HUES6 (cell line): ENCODE data around the gene MAP3K10.

ENCODE experiments used
- H3K27ac ChIP-seq: 2 replicates; pipeline ENCODE4 v1.7.0; 2013; ENCODE audit warnings: low read depth, mild to moderate bottlenecking, low read length, inconsistent platforms
- H3K27me3 ChIP-seq: 2 replicates; pipeline ENCODE4 v1.6.1; 2013; ENCODE audit warnings: low read length; ENCODE audit not compliant: control insufficient read depth, insufficient read depth
- H3K36me3 ChIP-seq: 2 replicates; pipeline ENCODE4 v1.6.1; 2013; ENCODE audit warnings: low read length; ENCODE audit not compliant: control insufficient read depth, insufficient read depth
- H3K4me1 ChIP-seq: 2 replicates; pipeline ENCODE4 v1.6.1; 2013; ENCODE audit warnings: low read length; ENCODE audit not compliant: control insufficient read depth, insufficient read depth
- H3K4me3 ChIP-seq: 2 replicates; pipeline ENCODE4 v1.5.1; 2013; ENCODE audit warnings: low read depth, low read length
- H3K9ac ChIP-seq: one replicate; pipeline ENCODE4 v1.6.1; 2013; ENCODE audit warnings: mild to moderate bottlenecking, low read length
- H3K9me3 ChIP-seq: 2 replicates; pipeline ENCODE4 v1.6.1; 2013; ENCODE audit warnings: low read depth, low read length; ENCODE audit not compliant: control insufficient read depth, insufficient read depth

MAP3K10 gene

GRCh38 chr19:40235238-40236025, 44.2 kb downstream of the MAP3K10 start:
- H3K4me1 ChIP-seq: peaks cover 23% of the 10 kb centered on the region
- no peaks in the 10 kb centered on the region for H3K27me3 ChIP-seq
- no peak overlapping the region for H3K4me3 ChIP-seq
- H3K36me3 ChIP-seq: peaks cover 55% of the 10 kb centered on the region
- no peak overlapping the region for H3K27ac ChIP-seq
- H3K9ac ChIP-seq: no peak overlapping the region
- no peaks in the 10 kb centered on the region for H3K9me3 ChIP-seq

GRCh38 chr19:40236026-40236355, 44.8 kb downstream of the MAP3K10 start:
- Histone ChIP-seq H3K27ac (no peak overlapping the region), H3K36me3 (peaks cover 61% of the 10 kb centered on the region)

GRCh38 chr19:40236366-40236765, 45.1 kb downstream of the MAP3K10 start:
- Histone ChIP-seq H3K9ac (no peak overlapping the region), H3K36me3 (peaks cover 65% of the 10 kb centered on the region), H3K4me3 (no peak overlapping the region), H3K27ac (no peak overlapping the region), H3K27me3 (no peaks in the 10 kb centered on the region), H3K4me1 (peaks cover 17% of the 10 kb centered on the region), H3K9me3 (no peaks in the 10 kb centered on the region)

More at GRCh38 chr19:40236026-40236355, 44.8 kb downstream of the MAP3K10 start:
- no peaks in the 10 kb centered on the region for H3K27me3 ChIP-seq
- no peak overlapping the region for H3K4me3 ChIP-seq
- peaks cover 21% of the 10 kb centered on the region for H3K4me1 ChIP-seq
- H3K9ac ChIP-seq: no peak overlapping the region
- no peaks in the 10 kb centered on the region for H3K9me3 ChIP-seq

- Histone ChIP-seq H3K4me3 (no peak overlapping the region), H3K36me3 (peaks cover 78% of the 10 kb centered on the region), H3K9ac (no peak overlapping the region), H3K9me3 (no peaks in the 10 kb centered on the region), H3K27me3 (no peaks in the 10 kb centered on the region), H3K27ac (no peak overlapping the region), H3K4me1 (peaks cover 5% of the 10 kb centered on the region; the same call in 1 of the 2 replicates)
These were observed 46.6 kb downstream of the MAP3K10 start for GRCh38 chr19:40237791-40238190.

GRCh38 chr19:40238775-40239174, 47.5 kb downstream of the MAP3K10 start:
- no peaks in the 10 kb centered on the region for H3K9me3 ChIP-seq
- no peaks in the 10 kb centered on the region for H3K27me3 ChIP-seq
- no peak overlapping the region for H3K4me3 ChIP-seq
- peaks cover 78% of the 10 kb centered on the region for H3K36me3 ChIP-seq
- H3K4me1 ChIP-seq: no peaks in the 10 kb centered on the region; the same call in 1 of the 2 replicates
- H3K9ac ChIP-seq: no peak overlapping the region
- no peak overlapping the region for H3K27ac ChIP-seq

GRCh38 chr19:40239415-40240226, 48.4 kb downstream of the MAP3K10 start:
- Histone ChIP-seq H3K36me3 (peaks cover 76% of the 10 kb centered on the region), H3K27ac (no peak overlapping the region)

GRCh38 chr19:40240332-40240731, 49.1 kb downstream of the MAP3K10 start:
- no peak overlapping the region for H3K4me3 ChIP-seq
- no peaks in the 10 kb centered on the region for H3K27me3 ChIP-seq
- H3K27ac ChIP-seq: no peak overlapping the region
- no peak overlapping the region for H3K9ac ChIP-seq
- peaks cover 6% of the 10 kb centered on the region; the same call in 1 of the 2 replicates for H3K4me1 ChIP-seq
- H3K36me3 ChIP-seq: peaks cover 69% of the 10 kb centered on the region
- no peaks in the 10 kb centered on the region for H3K9me3 ChIP-seq

More at GRCh38 chr19:40239415-40240226, 48.4 kb downstream of the MAP3K10 start:
- Histone ChIP-seq H3K27me3 (no peaks in the 10 kb centered on the region), H3K4me3 (no peak overlapping the region), H3K9me3 (no peaks in the 10 kb centered on the region), H3K9ac (no peak overlapping the region), H3K4me1 (peaks cover under 1% of the 10 kb centered on the region; the same call in 1 of the 2 replicates)

- no peak overlapping the region for H3K9ac ChIP-seq
- peaks cover 60% of the 10 kb centered on the region for H3K36me3 ChIP-seq
- no peaks in the 10 kb centered on the region for H3K9me3 ChIP-seq
- no peaks in the 10 kb centered on the region for H3K27me3 ChIP-seq
- peaks cover 6% of the 10 kb centered on the region; the same call in 1 of the 2 replicates for H3K4me1 ChIP-seq
- H3K4me3 ChIP-seq: no peak overlapping the region
- no peak overlapping the region for H3K27ac ChIP-seq
These were observed 50.0 kb downstream of the MAP3K10 start for GRCh38 chr19:40241125-40241808.

GRCh38 chr19:40241809-40242384, 50.7 kb downstream of the MAP3K10 start:
- Histone ChIP-seq H3K4me3 (no peak overlapping the region), H3K27me3 (no peaks in the 10 kb centered on the region), H3K9ac (no peak overlapping the region), H3K36me3 (peaks cover 54% of the 10 kb centered on the region), H3K9me3 (no peaks in the 10 kb centered on the region), H3K4me1 (peaks cover 6% of the 10 kb centered on the region; the same call in 1 of the 2 replicates), H3K27ac (no peak overlapping the region)

- Histone ChIP-seq H3K4me3 (no peak overlapping the region), H3K9me3 (no peaks in the 10 kb centered on the region), H3K4me1 (peaks cover 6% of the 10 kb centered on the region; the same call in 1 of the 2 replicates), H3K36me3 (peaks cover 51% of the 10 kb centered on the region), H3K27me3 (no peaks in the 10 kb centered on the region), H3K27ac (no peak overlapping the region), H3K9ac (no peak overlapping the region)
These were observed 51.3 kb downstream of the MAP3K10 start for GRCh38 chr19:40242480-40242879.
